Progenitor cell of endocrine pancreas (in vitro differentiated cells): ENCODE results near the gene MRPS26. TPM values are rescaled to one million over a fixed set of nuclear protein-coding genes. Genes with fewer than 3 reads are reported as not detected.

ENCODE experiments used
- DNase-seq: peaks from one replicate; pipeline ENCODE4 v3.0.0; 2021; ENCODE audit warnings: low spot score; ENCODE audit not compliant: unreplicated experiment
- H3K27ac Mint-ChIP-seq: 2 replicates; pipeline ENCODE4 v1.8.0; 2021; ENCODE audit warnings: mild to moderate bottlenecking, moderate library complexity, mixed read lengths
- H3K27me3 Mint-ChIP-seq: 2 replicates; pipeline ENCODE4 v1.8.0; 2021; ENCODE audit warnings: mixed read lengths
- H3K36me3 Mint-ChIP-seq: 2 replicates; pipeline ENCODE4 v1.8.0; 2022; ENCODE audit warnings: mixed read lengths; ENCODE audit not compliant: insufficient read depth
- H3K4me1 Mint-ChIP-seq: 2 replicates; pipeline ENCODE4 v1.8.0; 2021; ENCODE audit warnings: low read depth, mixed read lengths
- H3K4me3 Mint-ChIP-seq: 2 replicates; pipeline ENCODE4 v1.8.0; 2021; ENCODE audit warnings: low read depth, mild to moderate bottlenecking, moderate library complexity, mixed read lengths
- H3K9me3 Mint-ChIP-seq: 2 replicates; pipeline ENCODE4 v1.8.0; 2021; ENCODE audit warnings: low read depth, mixed read lengths
- long read RNA-seq: library from polyadenylated mRNA; unstranded; transcript quantifications from one replicate; pipeline ENCODE4 v2.0.0, GENCODE V29; 2020
- total RNA-seq: library from RNA; stranded (reverse); gene quantifications from 2 replicates; pipeline ENCODE4 v1.2.1, GENCODE V29; 2021
- TF ChIP-seq, protein P1 (sequence below): fragments of 200-600 bp; sonication (generic); IDR thresholded peaks from one replicate; pipeline ENCODE4 v1.5.0; 2021; ENCODE audit warnings: antibody characterized with exemption, mild to moderate bottlenecking; ENCODE audit not compliant: unreplicated experiment

Gene MRPS26
- 74.3 and 75.1 TPM in 2 replicates for total RNA-seq
- long read RNA-seq, transcript MRPS26-201 (4 exons, 1,127 nt) = major isoform, 31 of 33 reads
- long read RNA-seq, partial matches to known transcripts = 2 of 33 reads
- long read RNA-seq, other reads (novel, unspliced or antisense) = 0 of 33 reads

DNA sequence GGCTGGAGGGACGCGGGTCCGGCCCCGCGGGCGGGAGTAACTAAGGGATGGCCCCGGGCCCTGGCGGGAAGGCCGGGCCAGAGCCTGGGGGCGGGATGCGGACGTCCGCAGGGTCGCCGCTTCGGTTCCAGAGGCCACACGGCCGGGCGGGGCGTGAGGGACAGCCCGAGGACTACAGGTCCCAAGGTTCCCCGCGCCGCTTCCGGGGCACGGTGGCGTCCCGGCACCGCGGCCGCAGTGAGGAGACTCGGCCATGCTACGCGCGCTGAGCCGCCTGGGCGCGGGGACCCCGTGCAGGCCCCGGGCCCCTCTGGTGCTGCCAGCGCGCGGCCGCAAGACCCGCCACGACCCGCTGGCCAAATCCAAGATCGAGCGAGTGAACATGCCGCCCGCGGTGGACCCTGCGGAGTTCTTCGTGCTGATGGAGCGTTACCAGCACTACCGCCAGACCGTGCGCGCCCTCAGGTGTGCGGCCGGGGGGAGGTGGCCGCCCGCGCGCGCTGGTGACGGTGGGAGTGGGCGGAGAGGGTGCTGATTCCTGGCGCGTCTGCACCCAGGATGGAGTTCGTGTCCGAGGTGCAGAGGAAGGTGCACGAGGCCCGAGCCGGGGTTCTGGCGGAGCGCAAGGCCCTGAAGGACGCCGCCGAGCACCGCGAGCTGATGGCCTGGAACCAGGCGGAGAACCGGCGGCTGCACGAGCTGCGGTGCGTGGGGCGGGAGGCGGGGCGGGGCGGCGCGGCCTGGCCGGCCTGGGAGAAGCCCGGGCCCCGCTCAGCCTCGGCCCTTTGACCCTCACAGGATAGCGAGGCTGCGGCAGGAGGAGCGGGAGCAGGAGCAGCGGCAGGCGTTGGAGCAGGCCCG lies at the start of gene MRPS26:
MRPS26 (plus strand) TSS at position 237 of the 861 bp plus-strand sequence; CDS start at position 254, 17 bp downstream.
- TF ChIP-seq, protein P1, sequence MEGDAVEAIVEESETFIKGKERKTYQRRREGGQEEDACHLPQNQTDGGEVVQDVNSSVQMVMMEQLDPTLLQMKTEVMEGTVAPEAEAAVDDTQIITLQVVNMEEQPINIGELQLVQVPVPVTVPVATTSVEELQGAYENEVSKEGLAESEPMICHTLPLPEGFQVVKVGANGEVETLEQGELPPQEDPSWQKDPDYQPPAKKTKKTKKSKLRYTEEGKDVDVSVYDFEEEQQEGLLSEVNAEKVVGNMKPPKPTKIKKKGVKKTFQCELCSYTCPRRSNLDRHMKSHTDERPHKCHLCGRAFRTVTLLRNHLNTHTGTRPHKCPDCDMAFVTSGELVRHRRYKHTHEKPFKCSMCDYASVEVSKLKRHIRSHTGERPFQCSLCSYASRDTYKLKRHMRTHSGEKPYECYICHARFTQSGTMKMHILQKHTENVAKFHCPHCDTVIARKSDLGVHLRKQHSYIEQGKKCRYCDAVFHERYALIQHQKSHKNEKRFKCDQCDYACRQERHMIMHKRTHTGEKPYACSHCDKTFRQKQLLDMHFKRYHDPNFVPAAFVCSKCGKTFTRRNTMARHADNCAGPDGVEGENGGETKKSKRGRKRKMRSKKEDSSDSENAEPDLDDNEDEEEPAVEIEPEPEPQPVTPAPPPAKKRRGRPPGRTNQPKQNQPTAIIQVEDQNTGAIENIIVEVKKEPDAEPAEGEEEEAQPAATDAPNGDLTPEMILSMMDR = no peak
- Mint-ChIP-seq H3K4me3 (peak within 1 kb of the TSS; percentile 89), H3K9me3 (no peaks in the 10 kb centered on the region), H3K4me1 (peaks cover 28% of the 10 kb centered on the region), H3K27me3 (no peaks in the 10 kb centered on the region), H3K36me3 (peaks cover 15% of the 10 kb centered on the region), H3K27ac (peak within 1 kb of the TSS; percentile 91)
- peak; percentile 77 for DNase-seq

DNA sequence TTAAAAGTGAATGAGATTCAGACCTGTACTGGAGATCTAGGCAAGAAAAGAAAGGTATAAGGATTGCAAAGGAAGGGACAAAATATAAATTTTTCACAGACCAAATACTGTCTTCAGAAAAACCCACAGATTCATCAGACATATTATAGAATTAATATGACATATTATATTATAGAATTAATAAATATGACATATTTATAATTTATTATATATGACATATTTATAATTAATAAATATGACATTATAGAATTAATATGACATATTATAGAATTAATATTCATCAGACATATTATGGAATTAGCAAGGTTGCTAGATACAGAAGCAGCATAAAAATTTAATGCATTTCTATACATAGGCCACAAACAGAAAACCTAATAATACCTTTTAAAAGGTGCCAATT lies 47.1 kb upstream of the MRPS26 start:
- no peak overlapping the region for H3K4me3 Mint-ChIP-seq
- DNase-seq = no peak
- H3K27ac Mint-ChIP-seq = no peak overlapping the region
- no peaks in the 10 kb centered on the region for H3K27me3 Mint-ChIP-seq
- no peaks in the 10 kb centered on the region for H3K9me3 Mint-ChIP-seq
- TF ChIP-seq, protein P1 = no peak
- H3K4me1 Mint-ChIP-seq = peaks cover 2% of the 10 kb centered on the region
- peaks cover 2% of the 10 kb centered on the region for H3K36me3 Mint-ChIP-seq

DNA sequence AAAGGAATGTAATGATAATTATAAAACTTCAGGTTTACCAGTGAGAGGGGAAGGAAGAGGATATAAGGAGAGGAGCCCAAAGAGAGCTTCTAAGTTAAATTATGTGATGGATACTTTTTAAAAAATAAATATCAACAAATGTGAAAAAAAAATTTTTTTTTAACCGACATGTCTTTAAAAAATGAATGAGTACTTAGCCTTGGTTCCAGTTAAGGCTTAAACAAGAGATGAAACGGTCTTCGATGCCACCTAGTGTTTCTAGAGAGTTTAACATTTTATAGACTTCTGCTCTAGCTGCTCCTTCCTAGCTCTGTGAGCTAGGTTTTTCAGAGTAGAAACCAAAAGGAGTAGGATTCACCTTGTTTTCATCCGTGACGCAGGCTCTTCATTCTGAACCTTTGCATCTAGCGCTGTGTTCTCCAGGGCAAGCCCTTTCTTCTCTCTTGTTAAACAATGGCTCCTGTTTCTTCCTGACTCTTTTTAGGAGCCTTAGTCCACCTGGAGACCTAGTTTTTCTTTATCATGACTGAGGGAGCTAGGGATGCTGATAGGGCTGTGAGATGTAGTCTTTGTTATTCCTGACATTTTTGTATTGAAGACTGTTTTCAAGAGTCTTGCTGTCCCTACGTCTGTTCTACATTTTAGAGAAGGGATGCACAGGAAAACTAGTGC lies 44.9 kb upstream of the MRPS26 start:
- TF ChIP-seq, protein P1 = peak; percentile 71
- peaks cover 5% of the 10 kb centered on the region for H3K36me3 Mint-ChIP-seq
- H3K27ac Mint-ChIP-seq = no peak overlapping the region
- no peaks in the 10 kb centered on the region for H3K4me1 Mint-ChIP-seq
- no peak overlapping the region for H3K4me3 Mint-ChIP-seq
- no peak for DNase-seq
- H3K9me3 Mint-ChIP-seq = no peaks in the 10 kb centered on the region
- H3K27me3 Mint-ChIP-seq = no peaks in the 10 kb centered on the region

DNA sequence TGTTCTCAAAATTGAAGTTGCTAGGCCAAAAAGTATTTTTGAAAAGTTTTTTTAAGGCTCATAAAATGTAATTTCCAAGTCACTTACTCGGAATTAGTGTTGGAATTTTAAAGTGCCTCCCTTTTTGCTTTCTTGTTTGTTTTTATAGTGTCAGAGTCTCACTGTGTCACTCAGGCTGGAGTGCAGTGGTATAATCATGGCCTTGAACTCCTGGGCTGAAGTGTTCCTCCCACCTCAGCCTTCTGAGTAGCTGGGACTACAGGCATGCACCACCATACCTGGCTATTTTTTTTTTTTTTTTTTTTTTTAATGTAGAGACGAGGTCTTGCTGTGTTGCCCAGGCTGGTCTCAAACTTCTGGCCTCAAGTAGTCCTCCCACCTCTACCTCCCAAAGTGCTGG lies 42.4 kb upstream of the MRPS26 start:
- Mint-ChIP-seq H3K27me3 (no peaks in the 10 kb centered on the region), H3K4me1 (peaks cover 5% of the 10 kb centered on the region), H3K27ac (no peak overlapping the region), H3K4me3 (no peak overlapping the region), H3K9me3 (no peaks in the 10 kb centered on the region), H3K36me3 (peaks cover 15% of the 10 kb centered on the region)
- TF ChIP-seq, protein P1 = no peak
- no peak for DNase-seq

DNA sequence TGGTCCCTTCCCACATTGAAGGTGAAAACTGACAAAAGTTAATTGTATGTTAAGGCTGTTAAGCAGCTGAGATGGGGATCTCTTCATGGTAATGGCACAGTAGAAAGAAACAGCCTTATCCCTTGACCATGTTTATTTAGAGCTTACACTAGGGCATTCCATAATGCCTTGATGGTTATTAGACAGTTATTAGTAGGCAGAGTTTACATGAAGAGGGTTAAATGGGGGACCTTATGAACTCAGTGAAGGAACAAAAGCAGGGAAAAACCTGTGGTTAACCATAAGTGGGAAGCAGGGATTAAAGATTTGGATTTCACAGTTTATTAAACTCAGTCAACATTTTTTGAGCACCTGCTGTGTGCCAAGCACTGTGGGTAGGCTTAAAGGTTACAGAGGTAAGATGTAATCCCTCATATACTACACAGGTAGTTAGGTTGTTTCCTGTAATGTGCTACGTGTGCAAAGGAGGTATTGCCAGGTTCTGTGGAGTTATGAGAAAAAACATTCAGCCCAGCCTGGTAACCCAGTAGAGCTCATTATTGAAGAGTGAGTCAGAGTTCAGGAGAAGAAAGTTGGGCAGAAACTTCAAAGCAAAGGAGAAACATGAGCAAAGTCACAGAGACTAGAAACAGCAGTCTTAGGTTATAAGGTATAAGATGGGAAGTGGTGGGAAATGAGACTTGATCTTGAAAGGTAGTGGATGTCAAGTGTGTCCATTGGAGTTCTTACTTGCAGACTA lies 34.7 kb upstream of the MRPS26 start:
- H3K27ac Mint-ChIP-seq = no peak overlapping the region

More for the DNA sequence above, 34.7 kb upstream of the MRPS26 start:
- TF ChIP-seq, protein P1 = no peak
- Mint-ChIP-seq H3K4me3 (no peak overlapping the region), H3K36me3 (peaks cover 38% of the 10 kb centered on the region), H3K9me3 (no peaks in the 10 kb centered on the region), H3K4me1 (peaks cover 5% of the 10 kb centered on the region), H3K27me3 (no peaks in the 10 kb centered on the region)
- no peak for DNase-seq
